ENCODE measurements around the gene ARL15. TPM values are rescaled to one million over a fixed set of nuclear protein-coding genes. Genes with fewer than 3 reads are reported as not detected.

ARL15 gene
- total RNA-seq, 1 donor from 2014 or later, result 29.5 TPM

- H3K27ac ChIP-seq, result no peak overlapping the region
- no peak for TF ChIP-seq CTCF (IDR thresholded peaks at IDR 0.05)
These were observed 163.5 kb downstream of the ARL15 start for GRCh38 chr5:54146916-54147315.

GRCh38 chr5:54146390-54146789, 164.0 kb downstream of the ARL15 start:
- H3K27ac ChIP-seq, result no peak overlapping the region
- no peak for TF ChIP-seq CTCF (IDR thresholded peaks at IDR 0.05)
- ATAC-seq (no peak), DNase-seq (no peak)
- H3K36me3 ChIP-seq, result no peaks in the 10 kb centered on the region
- intact Hi-C loops (cut with DNase I), result no loop called here
- no peaks in the 10 kb centered on the region for H3K9me3 ChIP-seq
- peaks cover 6% of the 10 kb centered on the region for H3K4me1 ChIP-seq
- no peak overlapping the region for H3K4me3 ChIP-seq
- H3K27me3 ChIP-seq, result no peaks in the 10 kb centered on the region

More at GRCh38 chr5:54146916-54147315, 163.5 kb downstream of the ARL15 start:
- H3K4me1 ChIP-seq, result peaks cover 6% of the 10 kb centered on the region
- no peak overlapping the region for H3K4me3 ChIP-seq
- intact Hi-C loops (cut with DNase I), result no loop called here
- ATAC-seq, result no peak
- no peaks in the 10 kb centered on the region for H3K36me3 ChIP-seq
- DNase-seq, result no peak
- no peaks in the 10 kb centered on the region for H3K27me3 ChIP-seq
- no peaks in the 10 kb centered on the region for H3K9me3 ChIP-seq

GRCh38 chr5:54140247-54140840, 170.0 kb downstream of the ARL15 start:
- intact Hi-C loops (cut with DNase I), result no loop called here

GRCh38 chr5:54136516-54137440, 173.6 kb downstream of the ARL15 start:
- Histone ChIP-seq H3K36me3 (no peaks in the 10 kb centered on the region), H3K4me3 (no peak overlapping the region), H3K27ac (no peak overlapping the region), H3K4me1 (no peaks in the 10 kb centered on the region), H3K9me3 (no peaks in the 10 kb centered on the region), H3K27me3 (no peaks in the 10 kb centered on the region)
- no peak for TF ChIP-seq CTCF (IDR thresholded peaks at IDR 0.05)
- no peak for ATAC-seq
- intact Hi-C loops (cut with DNase I), result no loop called here
- DNase-seq, result no peak

More at GRCh38 chr5:54140247-54140840, 170.0 kb downstream of the ARL15 start:
- DNase-seq (no peak), ATAC-seq (no peak)
- no peaks in the 10 kb centered on the region for H3K27me3 ChIP-seq
- no peak overlapping the region for H3K27ac ChIP-seq
- no peaks in the 10 kb centered on the region for H3K36me3 ChIP-seq
- no peaks in the 10 kb centered on the region for H3K9me3 ChIP-seq
- H3K4me1 ChIP-seq, result no peaks in the 10 kb centered on the region
- no peak for TF ChIP-seq CTCF (IDR thresholded peaks at IDR 0.05)
- H3K4me3 ChIP-seq, result no peak overlapping the region

- no peak for ATAC-seq
- Histone ChIP-seq H3K36me3 (no peaks in the 10 kb centered on the region), H3K27ac (no peak overlapping the region), H3K27me3 (no peaks in the 10 kb centered on the region), H3K4me3 (no peak overlapping the region), H3K9me3 (no peaks in the 10 kb centered on the region), H3K4me1 (no peaks in the 10 kb centered on the region)
- no peak for DNase-seq
- intact Hi-C loops (cut with DNase I), result no loop called here
- TF ChIP-seq CTCF (IDR thresholded peaks at IDR 0.05), result no peak
These were observed 175.3 kb downstream of the ARL15 start for GRCh38 chr5:54135042-54135441.
